PC-3 (cell line): ENCODE data around the gene RALGPS1. TPM values are rescaled to one million over a fixed set of nuclear protein-coding genes. Genes with fewer than 3 reads are reported as not detected.

Experiments
- ATAC-seq: fragments of 200-7000 bp; cut with Tn5 transposase; 2 replicates; pipeline ENCODE4 v1.9.1; 2020; ENCODE audit warnings: mild to moderate bottlenecking, moderate library complexity
- BruUV-seq: library from RNA; stranded (reverse); fragments of 400-500 nt; replicated peaks from 2 replicates; lab custom pipeline; 2021; lab: Mats Ljungman, UMichigan
- CTCF ChIA-PET: fragments of 300-600 bp; sonication (Branson Sonifier 250); formaldehyde crosslinking; loops from one replicate; lab custom pipeline; 2022; ENCODE audit warnings: antibody characterized with exemption; lab: Charles Lee
- POLR2A ChIA-PET: fragments of 300-600 bp; sonication (Branson Sonifier 250); formaldehyde crosslinking; loops from one replicate; lab custom pipeline; 2022; ENCODE audit warnings: antibody characterized with exemption; ENCODE audit not compliant: unreplicated experiment; lab: Charles Lee
- DNase-seq: peaks from one replicate; pipeline ENCODE4 v3.0.0-alpha.2; 2015
- H2AFZ ChIP-seq: fragments of 300-600 bp; sonication (generic); 2 replicates; pipeline ENCODE4 v1.6.0; 2016; ENCODE audit warnings: antibody characterized with exemption, low read length
- H3F3A ChIP-seq: fragments of 300-600 bp; sonication (generic); one replicate; pipeline ENCODE4 v1.6.0; 2017; ENCODE audit warnings: antibody characterized with exemption, low read length, control low read depth, mild to moderate bottlenecking; ENCODE audit not compliant: unreplicated experiment
- H3K27ac ChIP-seq: fragments of 300-600 bp; sonication (generic); 2 replicates; pipeline ENCODE4 v1.5.1; 2016; ENCODE audit warnings: mild to moderate bottlenecking, low read length
- H3K27me3 ChIP-seq: fragments of 300-600 bp; sonication (generic); 2 replicates; pipeline ENCODE4 v1.6.1; 2016; ENCODE audit warnings: low read length, mixed read lengths
- H3K36me3 ChIP-seq: fragments of 300-600 bp; sonication (generic); 2 replicates; pipeline ENCODE4 v1.6.1; 2016; ENCODE audit warnings: low read depth, mixed run types, low read length, mixed read lengths
- H3K4me1 ChIP-seq: fragments of 300-600 bp; sonication (generic); 2 replicates; pipeline ENCODE4 v1.5.1; 2016; ENCODE audit warnings: low read length; ENCODE audit not compliant: insufficient read depth
- H3K4me2 ChIP-seq: fragments of 300-600 bp; sonication (generic); 2 replicates; pipeline ENCODE4 v1.6.0; 2016; ENCODE audit warnings: low read length
- H3K4me3 ChIP-seq: fragments of 300-600 bp; sonication (generic); 2 replicates; pipeline ENCODE4 v1.5.1; 2016; ENCODE audit warnings: mild to moderate bottlenecking, low read length, mixed read lengths
- H3K79me2 ChIP-seq: fragments of 300-600 bp; sonication (generic); 2 replicates; pipeline ENCODE4 v1.6.1; 2017; ENCODE audit warnings: low read length, mixed read lengths
- H3K9ac ChIP-seq: fragments of 300-600 bp; sonication (generic); 2 replicates; pipeline ENCODE4 v1.6.0; 2016; ENCODE audit warnings: mild to moderate bottlenecking, low read length
- H3K9me2 ChIP-seq: fragments of 300-600 bp; sonication (generic); replicated peaks from 2 replicates; pipeline ENCODE4 v1.6.1; 2016; ENCODE audit warnings: mixed run types, low read length, mixed read lengths
- H3K9me3 ChIP-seq: fragments of 300-600 bp; sonication (generic); 2 replicates; pipeline ENCODE4 v1.6.1; 2016; ENCODE audit warnings: low read length, mixed read lengths
- H4K20me1 ChIP-seq: fragments of 300-600 bp; sonication (generic); 2 replicates; pipeline ENCODE4 v1.6.1; 2016; ENCODE audit warnings: low read length, mixed read lengths
- CTCF ChIP-seq: fragments of 300-600 bp; sonication (generic); conservative IDR thresholded peaks from 2 replicates; pipeline ENCODE4 v1.5.1; 2017; ENCODE audit warnings: antibody characterized with exemption, low read depth, mild to moderate bottlenecking, low read length
- EZH2 ChIP-seq: fragments of 300-600 bp; sonication (generic); IDR thresholded peaks from one replicate; pipeline ENCODE4 v1.6.1; 2017; ENCODE audit warnings: antibody characterized with exemption, mild to moderate bottlenecking, low read length; ENCODE audit not compliant: unreplicated experiment
- EZH2phosphoT487 ChIP-seq: fragments of 300-600 bp; sonication (generic); IDR thresholded peaks from 2 replicates; pipeline ENCODE4 v1.6.1; 2018; ENCODE audit warnings: mild to moderate bottlenecking, antibody characterized with exemption, low read length, borderline replicate concordance
- intact Hi-C: fragments of 100-400 bp; cut with micrococcal nuclease; formaldehyde crosslinking; loops from 2 replicates; pipeline ENCODE4 v1.9.0; 2023
- total RNA-seq: library from RNA; depleted of rRNA; stranded (reverse); fragments of >200 nt; gene quantifications from 2 replicates; pipeline ENCODE4 v1.2.3, GENCODE V29; 2014

RALGPS1 gene
- total RNA-seq, 1 experiment from 2014 or later, result 10.2 TPM

GRCh38 chr9:127078336-127078735 lies 163.8 kb downstream of the RALGPS1 start:
- intact Hi-C loops, result no loop called here
- Histone ChIP-seq H3K27me3 (no peaks in the 10 kb centered on the region), H3F3A (no peaks in the 10 kb centered on the region), H3K9ac (no peak overlapping the region), H3K9me3 (no peaks in the 10 kb centered on the region), H3K36me3 (no peaks in the 10 kb centered on the region), H3K27ac (no peak overlapping the region), H3K79me2 (no peaks in the 10 kb centered on the region), H3K4me1 (peaks cover 15% of the 10 kb centered on the region; the same call in 1 of the 2 replicates), H2AFZ (no peak overlapping the region), H3K4me2 (no peak overlapping the region), H3K9me2 (no peaks in the 10 kb centered on the region), H3K4me3 (no peak overlapping the region), H4K20me1 (no peaks in the 10 kb centered on the region)
- DNase-seq, result no peak
- TF ChIP-seq CTCF (no peak), EZH2 (no peak), EZH2phosphoT487 (no peak)
- no TSS peak for BruUV-seq
- ChIA-PET POLR2A (no interaction called here), CTCF (no interaction called here)
- no peak for ATAC-seq

- Histone ChIP-seq H3K27me3 (no peaks in the 10 kb centered on the region), H3K9ac (no peak overlapping the region), H3F3A (no peaks in the 10 kb centered on the region), H3K4me1 (peaks cover 15% of the 10 kb centered on the region; the same call in 1 of the 2 replicates), H3K4me2 (no peak overlapping the region), H3K4me3 (no peak overlapping the region), H2AFZ (no peak overlapping the region), H3K36me3 (no peaks in the 10 kb centered on the region), H3K9me3 (no peaks in the 10 kb centered on the region), H3K79me2 (no peaks in the 10 kb centered on the region), H3K27ac (no peak overlapping the region), H4K20me1 (no peaks in the 10 kb centered on the region), H3K9me2 (no peaks in the 10 kb centered on the region)
- ATAC-seq (no peak), DNase-seq (no peak)
- ChIA-PET POLR2A (no interaction called here), CTCF (no interaction called here)
- TF ChIP-seq EZH2 (no peak), EZH2phosphoT487 (no peak), CTCF (no peak)
- intact Hi-C loops, result no loop called here
- BruUV-seq, result no TSS peak
Measured at GRCh38 chr9:127078988-127079387, 164.4 kb downstream of the RALGPS1 start.

GRCh38 chr9:127079446-127080140 lies 165.0 kb downstream of the RALGPS1 start:
- H3K4me3 ChIP-seq, result no peak overlapping the region
- ChIA-PET CTCF (no interaction called here), POLR2A (no interaction called here)
- no peaks in the 10 kb centered on the region for H4K20me1 ChIP-seq
- no peaks in the 10 kb centered on the region for H3K79me2 ChIP-seq
- H3K36me3 ChIP-seq, result no peaks in the 10 kb centered on the region
- H3F3A ChIP-seq, result no peaks in the 10 kb centered on the region
- intact Hi-C loops, result no loop called here
- no TSS peak for BruUV-seq
- no peak overlapping the region for H3K9ac ChIP-seq
- no peak overlapping the region for H2AFZ ChIP-seq
- no peaks in the 10 kb centered on the region for H3K9me2 ChIP-seq
- DNase-seq (no peak), ATAC-seq (no peak)
- no peak for TF ChIP-seq EZH2
- TF ChIP-seq CTCF, result no peak
- no peak for TF ChIP-seq EZH2phosphoT487
- H3K27me3 ChIP-seq, result no peaks in the 10 kb centered on the region
- no peaks in the 10 kb centered on the region for H3K9me3 ChIP-seq
- H3K4me2 ChIP-seq, result no peak overlapping the region
- no peak overlapping the region for H3K27ac ChIP-seq
- H3K4me1 ChIP-seq, result peaks cover 15% of the 10 kb centered on the region; the same call in 1 of the 2 replicates
